AG04449 (cell line): Measurements from ENCODE around the gene SNN.

Experiments
- CTCF ChIA-PET: fragments of 350-600 bp; formaldehyde crosslinking; extraction: SDS; loops from one replicate; lab custom pipeline; 2021; ENCODE audit warnings: antibody characterized with exemption; lab: Yijun Ruan, JAX
- POLR2A ChIA-PET: fragments of 400-600, 350-600 bp; formaldehyde crosslinking; extraction: SDS; loops from one replicate; lab custom pipeline; 2020; ENCODE audit warnings: antibody characterized with exemption, inconsistent platforms; lab: Yijun Ruan, JAX
- DNase-seq: peaks from one replicate; pipeline ENCODE4 v3.0.0-alpha.2; 2010; ENCODE audit warnings: low read depth, low spot score
- H3K4me3 ChIP-seq: 2 replicates; pipeline ENCODE4 v1.5.1; 2011; ENCODE audit warnings: low read depth, mild to moderate bottlenecking, control low read depth, low read length
- CTCF ChIP-seq: IDR thresholded peaks from one replicate; pipeline ENCODE4 v1.5.1; 2011; ENCODE audit warnings: mild to moderate bottlenecking, moderate library complexity, low read length, control low read depth, inconsistent platforms; ENCODE audit not compliant: insufficient read depth; ENCODE audit errors: missing control alignments

The SNN gene

GRCh38 chr16:11671676-11672075, 3.4 kb downstream of the SNN start:
- no peak for DNase-seq
- ChIA-PET CTCF (no interaction called here), POLR2A (no interaction called here)
- H3K4me3 ChIP-seq: no peak overlapping the region
- TF ChIP-seq CTCF: no peak

- POLR2A ChIA-PET: no interaction called here
- no peak for TF ChIP-seq CTCF
- no peak overlapping the region for H3K4me3 ChIP-seq
- DNase-seq: no peak
- CTCF ChIA-PET: interaction anchor here (0.6 to 1.0 kb wide), 3 partner anchors 30 to 266 kb away, joined by 3 read pairs; no protein-coding TSS in a partner anchor
These were observed 4.2 kb downstream of the SNN start for GRCh38 chr16:11672206-11673090.

GRCh38 chr16:11673091-11674000, 5.1 kb downstream of the SNN start:
- no peak for TF ChIP-seq CTCF
- H3K4me3 ChIP-seq: no peak overlapping the region
- POLR2A ChIA-PET: no interaction called here
- CTCF ChIA-PET: interaction anchor here (0.6 to 1.2 kb wide), 4 partner anchors 31 to 277 kb away, joined by 3 to 4 read pairs (median 3); no protein-coding TSS in a partner anchor
- DNase-seq: no peak

GRCh38 chr16:11674001-11674817, 6.0 kb downstream of the SNN start:
- no peak for TF ChIP-seq CTCF
- CTCF ChIA-PET: interaction anchor here (1.2 kb wide), 1 partner anchor 278 kb away, joined by 4 read pairs; no protein-coding TSS in a partner anchor
- POLR2A ChIA-PET: no interaction called here
- no peak for DNase-seq
- H3K4me3 ChIP-seq: no peak overlapping the region

- no peak for DNase-seq
- H3K4me3 ChIP-seq: no peak overlapping the region
- TF ChIP-seq CTCF: no peak
- ChIA-PET CTCF (interaction anchor here (1.2 kb wide), 1 partner anchor 279 kb away, joined by 4 read pairs; no protein-coding TSS in a partner anchor), POLR2A (no interaction called here)
These were observed 6.7 kb downstream of the SNN start for GRCh38 chr16:11674818-11675560.
